GM18951 (cell line): ENCODE data around the gene TANK.

Experiments
- POLR2A ChIP-seq: IDR thresholded peaks from 4 replicates; pipeline ENCODE4 v1.6.1; 2011; ENCODE audit warnings: mild to moderate bottlenecking; ENCODE audit not compliant: insufficient read length, insufficient read depth; ENCODE audit errors: extremely low read depth
- in situ Hi-C: fragments of 300-500 bp; cut with MboI; formaldehyde crosslinking; loops from one replicate; pipeline ENCODE4 v1.12.0; 2022; ENCODE audit warnings: low sequenced_read_pairs, mixed read lengths, inconsistent platforms; ENCODE audit not compliant: unreplicated experiment

Gene TANK

GRCh38 chr2:161138429-161138828 lies 21.8 kb upstream of the TANK start:
- in situ Hi-C loops = no loop called here
- TF ChIP-seq POLR2A = no peak

DNA sequence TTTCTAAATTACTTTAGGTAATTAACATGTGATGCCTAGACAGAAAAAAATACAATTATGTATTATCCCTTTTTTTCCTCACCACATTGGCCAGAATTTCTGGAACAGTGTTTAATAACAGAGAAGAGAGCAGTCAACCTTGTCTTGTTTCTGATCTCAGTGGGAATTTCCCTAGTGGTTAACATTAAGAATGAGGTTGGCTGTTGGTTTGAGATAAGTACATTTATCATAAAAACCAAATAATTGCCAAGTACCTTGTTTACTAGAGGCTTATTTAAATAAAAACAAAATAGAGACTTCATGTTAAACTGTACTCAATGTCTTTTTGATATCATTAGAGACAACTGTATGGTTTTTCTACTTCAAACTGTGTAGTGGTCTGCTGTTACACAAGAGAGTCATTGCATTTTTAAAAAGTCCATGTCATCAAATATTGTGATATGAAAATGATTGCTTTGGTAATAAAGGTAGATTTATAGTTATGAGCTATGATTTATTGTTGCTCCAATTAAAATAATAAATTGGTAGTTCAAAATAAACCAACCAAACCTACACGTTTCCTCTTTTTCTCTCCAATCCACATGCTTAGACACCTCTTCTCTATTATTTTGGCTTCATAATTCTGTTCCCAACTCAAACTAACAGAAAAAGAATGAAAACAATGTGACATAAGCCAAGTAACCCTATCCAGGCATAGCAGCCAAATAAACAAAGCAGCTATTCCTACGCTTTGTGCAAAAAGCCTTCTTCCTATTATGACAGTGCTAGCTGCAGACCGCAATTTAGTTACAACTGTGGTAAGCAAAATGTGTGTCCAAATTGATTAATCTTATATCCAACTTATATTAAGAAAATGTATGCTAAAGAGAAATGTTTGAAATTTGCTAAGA lies 20.9 kb upstream of the TANK start:
- in situ Hi-C loops = no loop called here
- TF ChIP-seq POLR2A = no peak

GRCh38 chr2:161141033-161141432 lies 19.2 kb upstream of the TANK start:
- in situ Hi-C loops = no loop called here
- no peak for TF ChIP-seq POLR2A

- in situ Hi-C loops = no loop called here
- no peak for TF ChIP-seq POLR2A
Observed at GRCh38 chr2:161146209-161146775, 13.9 kb upstream of the TANK start.

DNA sequence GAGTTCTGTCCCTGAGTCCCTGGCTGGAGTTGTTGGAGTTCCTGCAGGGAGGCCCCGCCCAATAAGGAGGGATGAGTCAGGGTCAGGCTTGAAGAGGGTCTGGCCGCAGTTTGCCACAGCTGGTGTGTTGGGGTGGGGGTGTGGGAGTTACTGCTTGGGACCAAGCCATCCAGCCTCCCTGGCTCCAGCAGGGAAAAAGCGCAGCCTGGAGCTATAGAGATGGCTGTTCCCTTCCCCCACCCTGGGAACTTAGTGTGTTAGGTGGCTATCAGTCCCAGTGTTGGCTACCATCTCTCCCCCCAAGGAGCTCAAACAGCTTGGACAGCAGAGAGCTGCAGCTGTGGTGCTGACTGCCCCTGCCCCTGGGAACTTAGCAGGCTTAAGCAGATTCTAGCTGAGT lies 13.2 kb upstream of the TANK start:
- in situ Hi-C loops = no loop called here
- no peak for TF ChIP-seq POLR2A

DNA sequence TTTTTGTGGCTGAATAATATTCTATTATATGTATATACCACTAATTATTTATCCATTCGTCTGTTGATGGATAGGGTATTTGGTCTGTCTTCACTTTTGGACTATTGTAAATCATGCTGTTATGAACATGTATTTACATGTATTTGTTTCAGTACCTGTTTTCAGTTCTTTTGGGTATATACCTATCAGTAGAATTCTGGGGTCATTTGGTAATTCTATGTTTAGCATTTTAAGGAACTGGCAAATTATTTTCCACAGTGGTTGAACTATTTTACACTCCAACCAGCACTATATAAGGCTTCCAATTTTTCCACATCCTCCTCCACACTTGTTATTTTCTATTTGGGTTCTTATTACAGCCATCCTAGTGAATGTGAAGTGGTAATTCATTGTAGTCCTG lies 12.4 kb upstream of the TANK start:
- TF ChIP-seq POLR2A = no peak
- in situ Hi-C loops = no loop called here

GRCh38 chr2:161150704-161151103 lies 9.5 kb upstream of the TANK start:
- in situ Hi-C loops = no loop called here
- no peak for TF ChIP-seq POLR2A

- in situ Hi-C loops = no loop called here
- no peak for TF ChIP-seq POLR2A
Observed at GRCh38 chr2:161152302-161152701, 7.9 kb upstream of the TANK start.

- in situ Hi-C loops = no loop called here
- no peak for TF ChIP-seq POLR2A
Observed at GRCh38 chr2:161158882-161159281, 1.3 kb upstream of the TANK start.

DNA sequence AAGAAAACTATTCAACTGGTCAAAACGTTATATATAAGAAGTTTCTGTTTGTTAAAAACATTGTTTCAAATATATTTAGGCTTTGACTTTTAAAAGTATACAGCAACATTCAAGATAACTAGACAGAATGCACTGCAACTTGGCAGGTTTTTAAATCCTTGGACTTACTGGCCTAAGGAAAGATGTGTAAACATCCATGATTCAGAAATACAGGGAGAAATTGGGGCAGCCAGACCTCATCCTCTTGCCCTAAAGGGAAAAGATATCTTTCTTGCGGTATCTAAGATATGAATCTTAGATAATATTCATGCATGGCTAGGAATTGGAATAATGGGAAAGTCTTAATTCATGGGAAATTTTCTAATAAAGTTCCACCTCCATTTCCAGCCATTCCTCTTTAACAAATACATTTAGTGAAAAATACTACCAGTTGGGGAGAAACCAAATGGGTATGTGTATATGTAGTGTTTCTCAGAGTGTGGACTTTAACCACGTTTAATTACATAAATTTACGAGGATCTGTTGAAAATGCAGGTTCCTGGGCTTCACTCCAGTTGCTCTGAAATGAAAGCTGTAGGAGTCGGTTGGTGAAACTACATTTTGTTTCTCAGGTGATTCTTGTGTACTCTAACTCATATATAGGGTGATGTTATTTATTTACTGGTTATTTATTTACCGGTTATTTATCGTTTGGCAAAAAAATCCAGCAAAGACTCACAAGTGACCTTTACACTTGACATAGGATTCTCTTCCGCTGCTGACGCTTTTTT lies 587 bp upstream of the TANK start:
- in situ Hi-C loops = no loop called here
- TF ChIP-seq POLR2A = no peak

- in situ Hi-C loops = no loop called here
- no peak for TF ChIP-seq POLR2A
Observed at GRCh38 chr2:161161074-161161706, 962 bp downstream of the TANK start.

DNA sequence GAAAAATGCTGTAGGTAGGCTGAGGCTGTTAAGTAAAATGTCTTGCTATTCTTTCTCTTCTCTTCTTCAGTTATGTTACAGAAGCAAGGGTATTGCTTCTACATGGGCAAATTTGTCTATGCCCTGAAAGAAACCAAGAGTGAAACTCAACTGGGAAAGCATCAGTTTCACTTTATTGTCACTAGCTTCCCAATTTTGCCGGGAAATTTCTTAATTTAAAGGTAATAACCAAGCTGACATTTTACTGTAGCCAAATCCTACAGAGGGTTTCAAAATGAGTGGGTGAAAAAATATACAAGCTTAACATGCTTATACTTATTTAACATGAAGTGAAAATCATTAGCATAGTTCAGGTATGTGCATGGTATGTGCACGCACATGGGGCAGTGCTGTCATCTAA lies 3.2 kb downstream of the TANK start:
- no peak for TF ChIP-seq POLR2A
- in situ Hi-C loops = no loop called here

GRCh38 chr2:161164161-161164560 lies 3.9 kb downstream of the TANK start:
- in situ Hi-C loops = no loop called here
- TF ChIP-seq POLR2A = no peak
